Measurements from ENCODE around the gene DCXR. TPM values are rescaled to one million over a fixed set of nuclear protein-coding genes. Genes with fewer than 3 reads are reported as not detected.

DCXR gene
- total RNA-seq, 1 donor, result 40.6 TPM

- TF ChIP-seq, protein P1, sequence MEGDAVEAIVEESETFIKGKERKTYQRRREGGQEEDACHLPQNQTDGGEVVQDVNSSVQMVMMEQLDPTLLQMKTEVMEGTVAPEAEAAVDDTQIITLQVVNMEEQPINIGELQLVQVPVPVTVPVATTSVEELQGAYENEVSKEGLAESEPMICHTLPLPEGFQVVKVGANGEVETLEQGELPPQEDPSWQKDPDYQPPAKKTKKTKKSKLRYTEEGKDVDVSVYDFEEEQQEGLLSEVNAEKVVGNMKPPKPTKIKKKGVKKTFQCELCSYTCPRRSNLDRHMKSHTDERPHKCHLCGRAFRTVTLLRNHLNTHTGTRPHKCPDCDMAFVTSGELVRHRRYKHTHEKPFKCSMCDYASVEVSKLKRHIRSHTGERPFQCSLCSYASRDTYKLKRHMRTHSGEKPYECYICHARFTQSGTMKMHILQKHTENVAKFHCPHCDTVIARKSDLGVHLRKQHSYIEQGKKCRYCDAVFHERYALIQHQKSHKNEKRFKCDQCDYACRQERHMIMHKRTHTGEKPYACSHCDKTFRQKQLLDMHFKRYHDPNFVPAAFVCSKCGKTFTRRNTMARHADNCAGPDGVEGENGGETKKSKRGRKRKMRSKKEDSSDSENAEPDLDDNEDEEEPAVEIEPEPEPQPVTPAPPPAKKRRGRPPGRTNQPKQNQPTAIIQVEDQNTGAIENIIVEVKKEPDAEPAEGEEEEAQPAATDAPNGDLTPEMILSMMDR (IDR thresholded peaks at IDR 0.05; ENCODE audit: insufficient read depth, low read depth, low read length), result no peak
- DNase-seq (ENCODE audit: low read depth), result no peak
- no peak overlapping the region for H3K4me3 ChIP-seq (ENCODE audit: low read depth, low read length)
These were observed 41.6 kb upstream of the DCXR start for GRCh38 chr17:82079001-82079677.

DNA sequence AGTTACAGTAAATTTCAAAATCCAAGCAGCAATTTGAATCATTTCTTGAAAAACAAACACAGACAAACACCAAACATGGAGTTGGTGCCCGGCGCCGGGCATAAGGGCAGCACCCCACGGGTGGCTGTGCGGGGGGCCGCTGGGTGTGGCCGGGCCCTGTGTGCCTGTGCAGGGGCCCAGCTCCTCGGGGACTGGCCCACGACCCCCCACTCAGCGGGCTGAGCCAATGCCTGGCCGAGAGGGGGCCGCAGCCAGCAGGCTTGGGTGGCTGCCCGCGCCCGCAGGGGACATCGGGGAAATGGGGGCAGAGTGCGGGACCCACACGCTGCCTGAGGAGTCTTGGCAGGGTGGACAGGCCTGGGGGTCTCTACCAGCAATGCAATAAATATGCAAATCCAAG is 40.9 kb upstream of the DCXR start:
- TF ChIP-seq, protein P1 (IDR thresholded peaks at IDR 0.05; ENCODE audit: insufficient read depth, low read depth, low read length), result no peak
- H3K4me3 ChIP-seq (ENCODE audit: low read depth, low read length), result no peak overlapping the region
- DNase-seq (ENCODE audit: low read depth), result no peak

- TF ChIP-seq, protein P1 (IDR thresholded peaks at IDR 0.05; ENCODE audit: insufficient read depth, low read depth, low read length), result no peak
- DNase-seq (ENCODE audit: low read depth), result peak; percentile 32
- no peak overlapping the region for H3K4me3 ChIP-seq (ENCODE audit: low read depth, low read length)
These were observed 40.3 kb upstream of the DCXR start for GRCh38 chr17:82077617-82078358.

- TF ChIP-seq, protein P1 (IDR thresholded peaks at IDR 0.05; ENCODE audit: insufficient read depth, low read depth, low read length), result no peak
- no peak for DNase-seq (ENCODE audit: low read depth)
- no peak overlapping the region for H3K4me3 ChIP-seq (ENCODE audit: low read depth, low read length)
These were observed 39.5 kb upstream of the DCXR start for GRCh38 chr17:82076785-82077591.

- DNase-seq (ENCODE audit: low read depth), result no peak
- no peak overlapping the region for H3K4me3 ChIP-seq (ENCODE audit: low read depth, low read length)
- TF ChIP-seq, protein P1 (IDR thresholded peaks at IDR 0.05; ENCODE audit: insufficient read depth, low read depth, low read length), result no peak
These were observed 38.7 kb upstream of the DCXR start for GRCh38 chr17:82076018-82076784.

DNA sequence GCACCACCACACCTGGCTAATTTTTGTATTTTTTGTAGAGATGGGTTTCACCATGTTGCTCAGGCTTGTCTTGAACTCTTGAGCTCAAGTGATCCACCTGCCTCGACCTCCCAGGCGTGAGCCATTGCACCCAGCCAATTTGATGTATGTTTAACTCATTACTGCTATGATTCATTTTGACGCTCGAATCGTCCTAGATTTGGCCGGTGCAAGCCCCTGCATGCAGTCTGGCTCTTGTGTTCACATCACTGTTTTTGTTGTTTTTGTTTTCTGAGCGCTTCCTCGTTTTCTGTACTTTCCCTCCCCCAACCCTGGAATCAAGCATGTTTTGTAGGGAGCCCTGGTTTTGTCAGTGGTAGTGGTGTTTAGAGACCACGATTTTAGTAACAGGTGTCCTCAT is 35.9 kb upstream of the DCXR start:
- no peak for DNase-seq (ENCODE audit: low read depth)
- TF ChIP-seq, protein P1 (IDR thresholded peaks at IDR 0.05; ENCODE audit: insufficient read depth, low read depth, low read length), result no peak
- no peak overlapping the region for H3K4me3 ChIP-seq (ENCODE audit: low read depth, low read length)

Data from fibroblast of villous mesenchyme (primary cell).